ENCODE results near the gene TMEM132D. TPM values are rescaled to one million over a fixed set of nuclear protein-coding genes. Genes with fewer than 3 reads are reported as not detected.

Gene TMEM132D
- total and polyA plus RNA-seq, 7 donors = 0.01 TPM; not detected in 6

GRCh38 chr12:129558036-129558435, 345.8 kb downstream of the TMEM132D start:
- TF ChIP-seq, protein P1, sequence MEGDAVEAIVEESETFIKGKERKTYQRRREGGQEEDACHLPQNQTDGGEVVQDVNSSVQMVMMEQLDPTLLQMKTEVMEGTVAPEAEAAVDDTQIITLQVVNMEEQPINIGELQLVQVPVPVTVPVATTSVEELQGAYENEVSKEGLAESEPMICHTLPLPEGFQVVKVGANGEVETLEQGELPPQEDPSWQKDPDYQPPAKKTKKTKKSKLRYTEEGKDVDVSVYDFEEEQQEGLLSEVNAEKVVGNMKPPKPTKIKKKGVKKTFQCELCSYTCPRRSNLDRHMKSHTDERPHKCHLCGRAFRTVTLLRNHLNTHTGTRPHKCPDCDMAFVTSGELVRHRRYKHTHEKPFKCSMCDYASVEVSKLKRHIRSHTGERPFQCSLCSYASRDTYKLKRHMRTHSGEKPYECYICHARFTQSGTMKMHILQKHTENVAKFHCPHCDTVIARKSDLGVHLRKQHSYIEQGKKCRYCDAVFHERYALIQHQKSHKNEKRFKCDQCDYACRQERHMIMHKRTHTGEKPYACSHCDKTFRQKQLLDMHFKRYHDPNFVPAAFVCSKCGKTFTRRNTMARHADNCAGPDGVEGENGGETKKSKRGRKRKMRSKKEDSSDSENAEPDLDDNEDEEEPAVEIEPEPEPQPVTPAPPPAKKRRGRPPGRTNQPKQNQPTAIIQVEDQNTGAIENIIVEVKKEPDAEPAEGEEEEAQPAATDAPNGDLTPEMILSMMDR (IDR thresholded peaks at IDR 0.05) = no peak
- H3K9me3 ChIP-seq = no peaks in the 10 kb centered on the region
- no peaks in the 10 kb centered on the region for H3K36me3 ChIP-seq (ENCODE audit: insufficient read depth in 1 of 2, low read depth in 1 of 2)
- ATAC-seq (no peak), DNase-seq (no peak)
- no peak overlapping the region for H3K4me3 ChIP-seq
- H3K4me1 ChIP-seq = no peaks in the 10 kb centered on the region
- WGBS, 3 donors = 50 to 66% (median 52%) methylated on average over 2 of the region's 2 CpGs
- H3K27me3 ChIP-seq (ENCODE audit: insufficient read depth in 3 of 3, low read length in 2 of 3) = no peaks in the 10 kb centered on the region
- no peak overlapping the region for H3K27ac ChIP-seq
- intact Hi-C loops (cut with DNase I) = no loop called here

GRCh38 chr12:129556082-129556481, 347.7 kb downstream of the TMEM132D start:
- Histone ChIP-seq H3K27ac (no peak overlapping the region), H3K9me3 (no peaks in the 10 kb centered on the region), H3K4me1 (no peaks in the 10 kb centered on the region), H3K27me3 (ENCODE audit: insufficient read depth in 3 of 3, low read length in 2 of 3) (no peaks in the 10 kb centered on the region), H3K4me3 (no peak overlapping the region), H3K36me3 (ENCODE audit: insufficient read depth in 1 of 2, low read depth in 1 of 2) (no peaks in the 10 kb centered on the region)
- WGBS, 3 donors = 54 to 66% (median 57%) methylated on average over 9 of the region's 9 CpGs
- intact Hi-C loops (cut with DNase I) = no loop called here
- DNase-seq (no peak), ATAC-seq (no peak)
- TF ChIP-seq, protein P1 (IDR thresholded peaks at IDR 0.05) = no peak

DNA sequence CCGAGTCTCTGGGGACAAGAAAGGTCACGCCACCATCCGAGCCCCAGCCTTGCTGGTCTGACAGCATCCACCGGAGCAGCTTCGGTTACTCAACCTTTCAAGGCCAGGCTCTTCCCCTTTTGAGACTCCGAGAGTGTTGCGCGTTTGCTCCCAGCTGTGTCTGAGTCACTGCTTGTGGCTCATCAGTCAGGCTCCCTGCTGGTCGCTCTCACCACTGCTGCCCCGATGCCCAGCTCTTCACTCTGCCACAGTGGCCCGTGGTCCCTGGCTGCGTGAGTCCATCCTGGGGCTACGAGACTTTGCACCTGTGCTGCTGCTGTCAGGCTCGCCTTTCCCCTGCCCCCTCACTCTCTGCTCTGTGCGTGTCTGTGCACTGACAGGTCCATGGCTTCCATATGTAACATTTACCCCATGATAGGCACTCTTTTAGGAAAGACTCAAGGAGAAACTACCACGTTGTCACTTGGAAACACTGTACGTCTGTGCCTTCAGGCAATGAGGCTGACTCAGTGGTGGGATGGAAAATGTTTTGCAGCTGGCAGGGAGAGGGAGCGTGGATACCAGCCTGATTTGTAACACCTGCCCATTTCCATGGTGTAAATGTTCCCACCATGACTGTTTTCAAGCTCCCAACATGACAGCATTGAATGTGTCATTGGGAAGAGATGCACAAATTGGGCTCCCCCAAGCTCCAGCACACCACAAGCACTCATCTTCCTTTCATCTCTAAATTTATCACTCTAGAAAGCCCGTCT, 350.7 kb downstream of the TMEM132D start:
- intact Hi-C loops (cut with DNase I) = no loop called here
- DNase-seq = no peak
- Histone ChIP-seq H3K27ac (no peak overlapping the region), H3K27me3 (ENCODE audit: insufficient read depth in 3 of 3, low read length in 2 of 3) (no peaks in the 10 kb centered on the region), H3K4me1 (no peaks in the 10 kb centered on the region), H3K4me3 (no peak overlapping the region), H3K36me3 (ENCODE audit: insufficient read depth in 1 of 2, low read depth in 1 of 2) (no peaks in the 10 kb centered on the region), H3K9me3 (no peaks in the 10 kb centered on the region)
- TF ChIP-seq, protein P1 (IDR thresholded peaks at IDR 0.05) = no peak
- ATAC-seq = no peak
- WGBS, 3 donors = 85 to 87% (median 86%) methylated on average over 19 of the region's 19 CpGs

- TF ChIP-seq, protein P1 (IDR thresholded peaks at IDR 0.05) = no peak
- H3K4me1 ChIP-seq = no peaks in the 10 kb centered on the region
- no peaks in the 10 kb centered on the region for H3K36me3 ChIP-seq (ENCODE audit: insufficient read depth in 1 of 2, low read depth in 1 of 2)
- ATAC-seq = no peak
- no peak overlapping the region for H3K27ac ChIP-seq
- intact Hi-C loops (cut with DNase I) = no loop called here
- H3K9me3 ChIP-seq = no peaks in the 10 kb centered on the region
- 68 to 82% (median 71%) methylated on average over 3 of the region's 3 CpGs for WGBS, 3 donors
- no peaks in the 10 kb centered on the region for H3K27me3 ChIP-seq (ENCODE audit: insufficient read depth in 3 of 3, low read length in 2 of 3)
- no peak overlapping the region for H3K4me3 ChIP-seq
- DNase-seq = no peak
Measured at GRCh38 chr12:129551441-129551840, 352.4 kb downstream of the TMEM132D start.

- no peak for DNase-seq
- 24 to 36% (median 34%) methylated on average over 3 of the region's 3 CpGs for WGBS, 3 donors
- H3K4me3 ChIP-seq = no peak overlapping the region
Measured at GRCh38 chr12:129550353-129550752, 353.5 kb downstream of the TMEM132D start.

More at GRCh38 chr12:129550353-129550752, 353.5 kb downstream of the TMEM132D start:
- Histone ChIP-seq H3K27ac (no peak overlapping the region), H3K36me3 (ENCODE audit: insufficient read depth in 1 of 2, low read depth in 1 of 2) (no peaks in the 10 kb centered on the region), H3K27me3 (ENCODE audit: insufficient read depth in 3 of 3, low read length in 2 of 3) (no peaks in the 10 kb centered on the region), H3K9me3 (no peaks in the 10 kb centered on the region), H3K4me1 (no peaks in the 10 kb centered on the region)
- no peak for ATAC-seq
- TF ChIP-seq, protein P1 (IDR thresholded peaks at IDR 0.05) = no peak
- intact Hi-C loops (cut with DNase I) = no loop called here

Data from psoas muscle (tissue), 8 donors.